ELR (cell line): Measurements from ENCODE around the gene ANKRD33B.

Experiments
- DNase-seq: peaks from one replicate; pipeline ENCODE4 v3.0.0-alpha.2; 2015; ENCODE audit warnings: low read depth

Gene ANKRD33B

DNA sequence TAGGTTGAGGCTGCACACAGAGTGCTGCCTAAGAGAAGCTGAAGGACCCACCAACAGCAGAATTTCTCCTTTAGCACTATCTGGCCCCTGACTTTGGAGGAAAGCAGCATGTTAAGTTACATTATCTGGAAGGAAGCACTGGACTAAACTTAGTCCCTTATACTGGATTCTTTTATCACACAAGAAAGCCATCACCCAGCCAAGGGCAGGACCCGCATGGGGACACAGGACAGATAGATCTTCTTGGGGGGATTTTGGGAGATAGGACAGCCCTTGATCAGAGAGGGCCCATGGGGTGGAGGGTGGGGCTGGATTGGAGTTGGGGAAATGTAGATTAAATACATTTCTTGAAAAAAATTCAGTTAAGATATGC, 14.4 kb downstream of the ANKRD33B start:
- DNase-seq = no peak

DNA sequence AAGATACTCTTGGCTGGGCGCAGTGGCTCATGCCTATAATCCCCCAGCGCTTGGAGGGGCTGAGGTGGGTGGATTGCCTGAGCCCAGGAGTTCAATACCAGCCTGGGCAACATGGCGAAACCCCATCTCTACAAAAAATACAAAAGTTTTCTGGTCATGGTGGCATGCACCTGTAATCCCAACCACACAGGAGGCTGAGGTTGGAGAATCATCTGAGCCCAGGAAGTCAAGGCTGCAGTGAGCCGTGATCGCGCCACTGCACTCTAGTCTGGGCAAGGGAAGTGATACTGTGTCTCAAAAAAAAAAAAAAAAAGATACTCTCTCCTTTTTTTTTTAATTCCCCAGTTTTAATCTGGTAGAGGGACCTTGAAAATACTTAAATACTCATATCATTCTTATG, 15.0 kb downstream of the ANKRD33B start:
- no peak for DNase-seq

- DNase-seq = no peak
Measured at GRCh38 chr5:10579536-10580521, 16.0 kb downstream of the ANKRD33B start.

- no peak for DNase-seq
Measured at GRCh38 chr5:10580531-10581423, 16.9 kb downstream of the ANKRD33B start.

- no peak for DNase-seq
Measured at GRCh38 chr5:10581424-10581748, 17.5 kb downstream of the ANKRD33B start.

DNA sequence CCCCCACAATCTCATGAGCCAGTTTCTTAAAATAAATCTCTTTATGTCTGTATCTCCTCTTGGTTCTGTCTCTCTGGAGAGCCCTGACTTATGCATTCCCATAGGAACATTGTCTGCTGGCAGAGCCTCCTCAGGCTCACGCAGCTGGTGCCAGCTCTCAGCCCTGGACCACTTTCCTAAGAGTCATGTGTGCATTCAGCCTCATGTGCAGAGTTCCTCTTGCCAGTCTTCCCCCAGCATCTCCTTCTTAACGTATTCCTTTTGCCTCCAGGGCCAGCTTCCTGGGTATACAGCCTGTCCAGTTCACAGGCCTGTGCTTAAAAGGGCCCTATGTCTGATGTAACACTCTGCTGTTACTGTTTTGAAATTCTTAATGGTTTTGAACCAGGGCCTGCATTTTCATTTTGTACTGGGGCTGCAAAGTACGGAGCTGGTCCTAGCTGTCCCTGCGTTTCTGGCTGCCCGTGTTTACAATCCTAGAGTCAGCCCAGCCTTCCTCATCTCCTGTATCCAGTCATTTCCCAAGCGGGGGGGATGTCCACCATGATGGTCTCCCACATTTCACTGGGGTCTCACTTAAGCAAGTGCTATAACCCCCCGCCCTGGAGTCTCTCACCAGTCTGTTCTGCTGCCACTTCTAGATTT, 18.1 kb downstream of the ANKRD33B start:
- DNase-seq = no peak

GRCh38 chr5:10582512-10582897, 18.6 kb downstream of the ANKRD33B start:
- DNase-seq = no peak

GRCh38 chr5:10583663-10584572, 20.0 kb downstream of the ANKRD33B start:
- DNase-seq = no peak

- peak; percentile 46 for DNase-seq
Measured at GRCh38 chr5:10584714-10585517, 21.0 kb downstream of the ANKRD33B start.

DNA sequence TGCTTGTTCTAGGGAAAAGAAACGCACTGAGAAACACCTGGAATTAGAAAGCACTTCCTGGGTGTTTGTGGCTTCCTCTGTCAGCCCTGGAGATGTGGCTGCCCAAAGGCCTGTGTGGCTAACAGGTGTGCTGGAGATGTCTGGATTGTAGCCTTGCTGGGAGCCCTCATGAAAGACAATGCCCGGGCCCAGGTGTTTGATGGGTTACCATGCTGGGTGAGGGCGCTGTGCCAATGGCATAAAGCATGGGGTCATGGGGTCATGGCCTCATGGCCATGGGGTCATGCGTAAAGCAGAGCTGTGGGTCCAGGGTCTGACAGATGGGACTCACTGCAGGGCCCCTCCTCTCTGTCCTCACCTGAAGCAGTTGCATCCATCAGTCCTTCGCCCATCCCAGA, 21.6 kb downstream of the ANKRD33B start:
- no peak for DNase-seq

DNA sequence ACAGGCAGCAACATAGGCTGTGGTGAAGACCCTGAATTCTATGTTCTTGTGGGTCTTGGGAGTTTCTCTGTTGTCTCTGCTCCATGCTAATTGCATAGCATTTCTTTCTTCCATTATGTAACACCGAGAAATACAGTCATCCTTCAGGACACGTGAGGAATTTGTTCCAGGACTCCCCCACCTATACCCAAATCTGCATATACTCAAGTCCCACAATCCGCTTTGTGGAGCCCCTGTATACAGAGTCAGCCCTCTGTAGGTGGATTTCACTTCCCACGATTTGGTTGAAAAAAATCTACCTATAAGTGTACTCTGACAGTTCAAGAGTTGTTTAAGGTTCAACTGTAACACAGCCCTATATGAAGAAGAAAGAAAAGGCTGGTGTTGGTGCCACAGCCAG, 22.1 kb downstream of the ANKRD33B start:
- DNase-seq = no peak

- no peak for DNase-seq
Measured at GRCh38 chr5:10586555-10586954, 22.7 kb downstream of the ANKRD33B start.

GRCh38 chr5:10588109-10588775, 24.4 kb downstream of the ANKRD33B start:
- DNase-seq = no peak

- DNase-seq = no peak
Measured at GRCh38 chr5:10588779-10589447, 25.0 kb downstream of the ANKRD33B start.

DNA sequence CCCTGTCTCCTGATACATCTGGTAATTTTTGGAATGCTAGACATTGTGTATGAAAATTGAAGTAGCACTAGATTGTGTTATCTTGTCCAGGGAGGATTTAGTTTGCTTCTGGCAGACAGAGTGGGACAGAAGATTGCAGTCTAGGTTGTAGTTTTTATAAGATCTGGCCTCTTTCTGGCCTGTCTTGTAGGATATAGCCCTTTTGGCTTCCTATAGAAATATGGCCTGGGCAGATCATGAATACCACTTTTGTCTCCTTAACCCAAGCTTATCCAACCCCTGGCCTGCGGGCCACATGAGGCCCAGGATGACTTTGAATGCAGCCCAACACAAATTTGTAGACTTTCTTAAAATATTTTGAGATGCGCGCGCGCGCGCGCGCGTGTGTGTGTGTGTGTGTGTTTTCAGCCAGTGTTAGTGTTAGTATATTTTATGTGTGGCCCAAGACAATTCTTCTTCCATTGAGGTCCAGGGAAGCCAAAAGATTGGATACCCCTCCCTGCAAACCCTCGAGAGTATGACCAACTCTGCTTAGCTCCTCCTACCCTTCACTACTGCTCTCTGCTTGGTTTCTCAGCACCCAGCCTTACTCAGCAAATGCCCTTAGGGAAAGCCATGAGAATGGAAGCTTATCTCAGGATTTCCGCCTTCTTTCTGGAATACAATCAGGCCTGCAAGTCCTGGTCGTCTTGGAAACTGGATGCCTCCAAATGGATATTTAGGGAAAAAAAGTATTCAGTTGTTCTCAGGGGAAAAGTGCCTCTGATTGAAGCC, 26.5 kb downstream of the ANKRD33B start:
- DNase-seq = peak; percentile 89

- no peak for DNase-seq
Measured at GRCh38 chr5:10591159-10591558, 27.3 kb downstream of the ANKRD33B start.

GRCh38 chr5:10591966-10592365, 28.1 kb downstream of the ANKRD33B start:
- DNase-seq = peak; percentile 28

DNA sequence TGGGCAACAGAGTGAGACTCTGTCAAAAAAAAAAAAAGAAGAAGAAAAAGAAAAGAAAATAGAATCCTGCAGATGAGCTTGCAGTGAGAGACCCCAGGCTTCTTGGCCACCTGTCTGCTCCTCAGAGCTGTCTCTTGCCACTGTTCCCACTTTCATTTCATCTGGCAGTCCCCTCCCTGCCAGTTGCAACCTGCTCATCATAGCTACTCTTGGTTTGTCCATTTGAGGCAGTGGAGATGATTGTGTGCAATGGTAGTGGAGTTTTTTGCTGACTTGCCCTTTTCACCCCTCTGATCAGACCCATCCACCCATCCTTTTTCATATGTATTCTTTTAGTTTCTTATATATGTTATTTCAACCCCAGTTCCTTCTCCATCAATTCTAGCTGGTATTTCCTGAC, 28.7 kb downstream of the ANKRD33B start:
- no peak for DNase-seq
